Activated CD4-positive, CD25-positive, alpha-beta regulatory T cell treated with anti-CD3 and anti-CD28 coated beads, Interleukin-2, amount 50 U/mL, for 72 hours (primary cell): Measurements from ENCODE around the gene CPVL.

Experiments
- DNase-seq: peaks from one replicate; pipeline ENCODE4 v3.0.0; 2021

Gene CPVL

GRCh38 chr7:29150856-29151255 is 4.5 kb upstream of the CPVL start:
- no peak for DNase-seq

GRCh38 chr7:29149036-29149435 is 2.7 kb upstream of the CPVL start:
- no peak for DNase-seq

GRCh38 chr7:29147821-29148220 is 1.5 kb upstream of the CPVL start:
- no peak for DNase-seq

- no peak for DNase-seq
These were observed 712 bp upstream of the CPVL start for GRCh38 chr7:29146888-29147609.

GRCh38 chr7:29145553-29146056 is 732 bp downstream of the CPVL start:
- DNase-seq = no peak

GRCh38 chr7:29143751-29144150 is 2.6 kb downstream of the CPVL start:
- DNase-seq = no peak

GRCh38 chr7:29142021-29142727 is 4.2 kb downstream of the CPVL start:
- no peak for DNase-seq

- DNase-seq = no peak
These were observed 5.4 kb downstream of the CPVL start for GRCh38 chr7:29140873-29141468.

GRCh38 chr7:29139796-29140195 is 6.5 kb downstream of the CPVL start:
- no peak for DNase-seq

GRCh38 chr7:29139191-29139590 is 7.1 kb downstream of the CPVL start:
- no peak for DNase-seq

- no peak for DNase-seq
These were observed 7.7 kb downstream of the CPVL start for GRCh38 chr7:29138588-29138987.

- DNase-seq = no peak
These were observed 10.5 kb downstream of the CPVL start for GRCh38 chr7:29135846-29136245.

- DNase-seq = no peak
These were observed 13.4 kb downstream of the CPVL start for GRCh38 chr7:29132980-29133379.

- DNase-seq = no peak
These were observed 14.7 kb downstream of the CPVL start for GRCh38 chr7:29131678-29132077.

GRCh38 chr7:29130096-29130495 is 16.2 kb downstream of the CPVL start:
- DNase-seq = no peak

GRCh38 chr7:29127527-29127926 is 18.8 kb downstream of the CPVL start:
- DNase-seq = no peak

- no peak for DNase-seq
These were observed 19.5 kb downstream of the CPVL start for GRCh38 chr7:29126804-29127203.

GRCh38 chr7:29123626-29124190 is 22.6 kb downstream of the CPVL start:
- DNase-seq = no peak

- DNase-seq = no peak
These were observed 23.6 kb downstream of the CPVL start for GRCh38 chr7:29122759-29123158.

GRCh38 chr7:29122081-29122480 is 24.3 kb downstream of the CPVL start:
- DNase-seq = no peak

GRCh38 chr7:29120955-29121354 is 25.4 kb downstream of the CPVL start:
- no peak for DNase-seq

GRCh38 chr7:29119538-29119937 is 26.8 kb downstream of the CPVL start:
- DNase-seq = no peak

- DNase-seq = no peak
These were observed 29.8 kb downstream of the CPVL start for GRCh38 chr7:29116361-29117200.
